ENCODE data around the gene ACER1. TPM values are rescaled to one million over a fixed set of nuclear protein-coding genes. Genes with fewer than 3 reads are reported as not detected.

Gene ACER1
- total RNA-seq, 1 donor from 2014 or later: not detected

GRCh38 chr19:6268382-6268771 is 65.0 kb downstream of the ACER1 start:
- H3K9me3 ChIP-seq: no peaks in the 10 kb centered on the region
- intact Hi-C loops (cut with DNase I): no loop called here
- H3K27me3 ChIP-seq: no peaks in the 10 kb centered on the region
- no peak for TF ChIP-seq CTCF (IDR thresholded peaks at IDR 0.05)
- DNase-seq: no peak
- H3K27ac ChIP-seq: peak overlapping the region; percentile 58
- no peak overlapping the region for H3K4me3 ChIP-seq
- peak; percentile 37 for ATAC-seq
- H3K36me3 ChIP-seq: peaks cover 37% of the 10 kb centered on the region
- H3K4me1 ChIP-seq: peaks cover 73% of the 10 kb centered on the region

GRCh38 chr19:6267552-6268381 is 65.6 kb downstream of the ACER1 start:
- peak overlapping the region; percentile 58 for H3K27ac ChIP-seq
- H3K4me1 ChIP-seq: peaks cover 68% of the 10 kb centered on the region

GRCh38 chr19:6264803-6265202 is 68.6 kb downstream of the ACER1 start:
- no peak for TF ChIP-seq CTCF (IDR thresholded peaks at IDR 0.05)
- H3K4me3 ChIP-seq: no peak overlapping the region
- peaks cover 59% of the 10 kb centered on the region for H3K36me3 ChIP-seq
- intact Hi-C loops (cut with DNase I): no loop called here
- H3K27ac ChIP-seq: no peak overlapping the region
- DNase-seq (no peak), ATAC-seq (no peak)
- peaks cover 48% of the 10 kb centered on the region for H3K4me1 ChIP-seq
- no peaks in the 10 kb centered on the region for H3K9me3 ChIP-seq
- H3K27me3 ChIP-seq: no peaks in the 10 kb centered on the region

More at GRCh38 chr19:6267552-6268381, 65.6 kb downstream of the ACER1 start:
- Histone ChIP-seq H3K36me3 (peaks cover 39% of the 10 kb centered on the region), H3K27me3 (no peaks in the 10 kb centered on the region), H3K4me3 (no peak overlapping the region), H3K9me3 (no peaks in the 10 kb centered on the region)
- ATAC-seq (peak; percentile 18), DNase-seq (no peak)
- TF ChIP-seq CTCF (IDR thresholded peaks at IDR 0.05): no peak
- intact Hi-C loops (cut with DNase I): no loop called here

GRCh38 chr19:6263735-6264444 is 69.5 kb downstream of the ACER1 start:
- peaks cover 60% of the 10 kb centered on the region for H3K36me3 ChIP-seq
- intact Hi-C loops (cut with DNase I): no loop called here
- no peaks in the 10 kb centered on the region for H3K9me3 ChIP-seq
- H3K4me3 ChIP-seq: no peak overlapping the region
- H3K27me3 ChIP-seq: no peaks in the 10 kb centered on the region
- TF ChIP-seq CTCF (IDR thresholded peaks at IDR 0.05): no peak
- peaks cover 44% of the 10 kb centered on the region for H3K4me1 ChIP-seq
- no peak for ATAC-seq
- no peak for DNase-seq
- H3K27ac ChIP-seq: no peak overlapping the region

DNA sequence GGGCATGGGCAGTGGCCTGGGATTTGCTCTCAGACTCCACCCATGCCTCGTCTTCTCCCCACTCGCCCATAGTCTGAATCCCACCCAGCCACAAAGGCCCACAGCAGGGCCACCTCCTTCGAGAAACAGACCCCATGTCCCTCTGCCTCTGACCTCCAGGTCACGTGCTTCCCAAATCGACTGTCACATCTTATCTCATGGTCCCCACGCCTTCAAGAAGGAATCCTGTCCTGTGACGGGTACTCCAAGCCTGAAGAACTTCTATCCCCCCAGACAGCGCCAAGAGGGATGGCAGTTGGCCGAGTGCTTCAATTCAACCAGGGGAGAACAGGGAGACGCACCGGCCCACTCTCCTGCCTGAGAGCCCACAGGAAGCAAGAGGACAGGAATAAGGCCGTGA is 70.1 kb downstream of the ACER1 start:
- Histone ChIP-seq H3K9me3 (no peaks in the 10 kb centered on the region), H3K4me3 (no peak overlapping the region), H3K4me1 (peaks cover 38% of the 10 kb centered on the region), H3K27me3 (no peaks in the 10 kb centered on the region), H3K36me3 (peaks cover 59% of the 10 kb centered on the region), H3K27ac (no peak overlapping the region)
- no peak for TF ChIP-seq CTCF (IDR thresholded peaks at IDR 0.05)
- ATAC-seq: no peak
- no peak for DNase-seq
- intact Hi-C loops (cut with DNase I): no loop called here

Data from upper lobe of right lung (tissue), 1 donor.